Fibroblast of lung (primary cell): Measurements from ENCODE around the gene TOGARAM2. TPM values are rescaled to one million over a fixed set of nuclear protein-coding genes. Genes with fewer than 3 reads are reported as not detected.

Experiments used
- DNase-seq, 2 donors: peaks; one replicate each; pipeline versions ENCODE4 v3.0.0 to v3.0.0-alpha.2; 2010; ENCODE audit warnings: low read depth in 2 of 2
- H2AFZ ChIP-seq: 2 replicates; pipeline ENCODE4 v1.5.1; 2012; ENCODE audit warnings: low read length, control low read depth, inconsistent platforms
- H3K27ac ChIP-seq: 2 replicates; pipeline ENCODE4 v1.5.1; 2011; ENCODE audit warnings: low read length, control low read depth; ENCODE audit not compliant: insufficient read depth
- H3K27me3 ChIP-seq: 2 replicates; pipeline ENCODE4 v1.5.1; 2011; ENCODE audit warnings: mild to moderate bottlenecking, low read length; ENCODE audit not compliant: control insufficient read depth, insufficient read depth
- H3K36me3 ChIP-seq: 2 replicates; pipeline ENCODE4 v1.5.1; 2011; ENCODE audit warnings: low read length; ENCODE audit not compliant: control insufficient read depth, insufficient read depth
- H3K4me1 ChIP-seq: 2 replicates; pipeline ENCODE4 v1.5.1; 2011; ENCODE audit warnings: low read length; ENCODE audit not compliant: control insufficient read depth, insufficient read depth; ENCODE audit errors: extremely low read depth
- H3K4me2 ChIP-seq: 2 replicates; pipeline ENCODE4 v1.5.1; 2011; ENCODE audit warnings: low read length, control low read depth; ENCODE audit not compliant: insufficient read depth; ENCODE audit errors: extremely low read depth
- H3K4me3 ChIP-seq, 4 experiments: fragments of 200-600 bp in 1 of 4; sonication (generic) in 1 of 4; replicated peaks in 1 of 4; 2 replicates each; pipeline ENCODE4 v1.5.1; 2011 to 2016; ENCODE audit warnings: low read length in 4 of 4, low read depth in 3 of 4, mild to moderate bottlenecking in 3 of 4, control low read depth in 2 of 4, inconsistent platforms in 1 of 4, mixed read lengths in 1 of 4; ENCODE audit not compliant: insufficient read depth in 1 of 4; ENCODE audit errors: control extremely low read depth in 1 of 4
- H3K79me2 ChIP-seq: 2 replicates; pipeline ENCODE4 v1.5.1; 2012; ENCODE audit warnings: mild to moderate bottlenecking, low read length, inconsistent platforms; ENCODE audit not compliant: control insufficient read depth, insufficient read depth
- H3K9ac ChIP-seq: 2 replicates; pipeline ENCODE4 v1.5.1; 2011; ENCODE audit warnings: mild to moderate bottlenecking, low read length, control low read depth; ENCODE audit not compliant: insufficient read depth
- H3K9me3 ChIP-seq: 2 replicates; pipeline ENCODE4 v1.5.1; 2012; ENCODE audit warnings: low read depth, low read length; ENCODE audit not compliant: control insufficient read depth, insufficient read depth
- H4K20me1 ChIP-seq: 2 replicates; pipeline ENCODE4 v1.5.1; 2011; ENCODE audit warnings: low read length; ENCODE audit not compliant: control insufficient read depth, insufficient read depth; ENCODE audit errors: extremely low read depth
- EZH2 ChIP-seq: IDR thresholded peaks from 2 replicates; pipeline ENCODE4 v1.5.1; 2012; ENCODE audit warnings: low read length, control low read depth, mild to moderate bottlenecking; ENCODE audit errors: missing control alignments
- polyA plus RNA-seq, 2 donors: library from polyadenylated mRNA; depleted of rRNA in 1 of 2; stranded (reverse) in 1 of 2; unstranded in 1 of 2; fragments of >200 nt; gene quantifications; 2 replicates each; pipeline ENCODE4 v1.2.1, GENCODE V29; 2011 to 2012; ENCODE audit warnings: missing spikeins in 1 of 2
- total RNA-seq: library from RNA; depleted of rRNA; stranded (reverse); fragments of >200 nt; gene quantifications from 2 replicates; pipeline ENCODE4 v1.2.1, GENCODE V29; 2014
- TF ChIP-seq, protein P1 (sequence below), 2 donors: IDR thresholded peaks in 1 of 2; conservative IDR thresholded peaks in 1 of 2; 1 replicate in 1 of 2; 2 replicates in 1 of 2; pipeline ENCODE4 v1.5.1; 2011 to 2012; ENCODE audit warnings: low read length in 2 of 2, control low read depth in 1 of 2, inconsistent platforms in 1 of 2, low read depth in 1 of 2, mild to moderate bottlenecking in 1 of 2

Gene TOGARAM2
- total and polyA plus RNA-seq, 2 donors (not counting 1 experiment from before 2014, with no cell fraction given): 0.15 to 0.33 TPM

DNA sequence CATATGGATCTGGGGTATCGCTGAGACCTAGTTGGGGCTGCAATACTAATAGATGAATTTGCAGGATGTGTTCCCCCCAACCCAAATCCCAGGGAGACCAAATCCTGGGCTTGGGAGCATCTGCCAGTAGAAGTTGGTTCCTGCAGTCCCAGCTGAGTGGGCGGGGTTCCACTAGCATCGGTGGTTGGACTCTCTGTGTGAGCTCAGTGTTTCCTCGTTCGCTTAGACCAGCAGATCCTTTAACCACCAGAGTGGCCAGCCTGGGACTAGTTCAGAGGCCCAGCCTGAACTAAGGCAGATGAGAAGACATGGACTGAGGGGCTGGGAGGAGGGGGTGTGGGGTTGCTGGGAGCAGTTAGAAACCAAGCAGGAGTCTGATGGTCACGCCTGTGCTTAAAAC, 52.6 kb downstream of the TOGARAM2 start:
- Histone ChIP-seq H3K79me2 (no peaks in the 10 kb centered on the region), H3K27ac (no peak overlapping the region), H3K4me1 (no peaks in the 10 kb centered on the region), H3K9me3 (no peaks in the 10 kb centered on the region), H3K9ac (no peak overlapping the region), H3K27me3 (peaks cover 4% of the 10 kb centered on the region), H2AFZ (no peak overlapping the region), H3K4me3 (no peak overlapping the region), H4K20me1 (no peaks in the 10 kb centered on the region), H3K4me2 (no peak overlapping the region), H3K36me3 (no peaks in the 10 kb centered on the region)
- no peak for DNase-seq
- TF ChIP-seq EZH2: no peak
- TF ChIP-seq, protein P1, sequence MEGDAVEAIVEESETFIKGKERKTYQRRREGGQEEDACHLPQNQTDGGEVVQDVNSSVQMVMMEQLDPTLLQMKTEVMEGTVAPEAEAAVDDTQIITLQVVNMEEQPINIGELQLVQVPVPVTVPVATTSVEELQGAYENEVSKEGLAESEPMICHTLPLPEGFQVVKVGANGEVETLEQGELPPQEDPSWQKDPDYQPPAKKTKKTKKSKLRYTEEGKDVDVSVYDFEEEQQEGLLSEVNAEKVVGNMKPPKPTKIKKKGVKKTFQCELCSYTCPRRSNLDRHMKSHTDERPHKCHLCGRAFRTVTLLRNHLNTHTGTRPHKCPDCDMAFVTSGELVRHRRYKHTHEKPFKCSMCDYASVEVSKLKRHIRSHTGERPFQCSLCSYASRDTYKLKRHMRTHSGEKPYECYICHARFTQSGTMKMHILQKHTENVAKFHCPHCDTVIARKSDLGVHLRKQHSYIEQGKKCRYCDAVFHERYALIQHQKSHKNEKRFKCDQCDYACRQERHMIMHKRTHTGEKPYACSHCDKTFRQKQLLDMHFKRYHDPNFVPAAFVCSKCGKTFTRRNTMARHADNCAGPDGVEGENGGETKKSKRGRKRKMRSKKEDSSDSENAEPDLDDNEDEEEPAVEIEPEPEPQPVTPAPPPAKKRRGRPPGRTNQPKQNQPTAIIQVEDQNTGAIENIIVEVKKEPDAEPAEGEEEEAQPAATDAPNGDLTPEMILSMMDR (conservative IDR thresholded peaks at IDR 0.05 in 1 of 2, IDR thresholded peaks at IDR 0.05 in 1 of 2; ENCODE audit: low read depth in 1 of 2, low read length in 2 of 2): no peak

DNA sequence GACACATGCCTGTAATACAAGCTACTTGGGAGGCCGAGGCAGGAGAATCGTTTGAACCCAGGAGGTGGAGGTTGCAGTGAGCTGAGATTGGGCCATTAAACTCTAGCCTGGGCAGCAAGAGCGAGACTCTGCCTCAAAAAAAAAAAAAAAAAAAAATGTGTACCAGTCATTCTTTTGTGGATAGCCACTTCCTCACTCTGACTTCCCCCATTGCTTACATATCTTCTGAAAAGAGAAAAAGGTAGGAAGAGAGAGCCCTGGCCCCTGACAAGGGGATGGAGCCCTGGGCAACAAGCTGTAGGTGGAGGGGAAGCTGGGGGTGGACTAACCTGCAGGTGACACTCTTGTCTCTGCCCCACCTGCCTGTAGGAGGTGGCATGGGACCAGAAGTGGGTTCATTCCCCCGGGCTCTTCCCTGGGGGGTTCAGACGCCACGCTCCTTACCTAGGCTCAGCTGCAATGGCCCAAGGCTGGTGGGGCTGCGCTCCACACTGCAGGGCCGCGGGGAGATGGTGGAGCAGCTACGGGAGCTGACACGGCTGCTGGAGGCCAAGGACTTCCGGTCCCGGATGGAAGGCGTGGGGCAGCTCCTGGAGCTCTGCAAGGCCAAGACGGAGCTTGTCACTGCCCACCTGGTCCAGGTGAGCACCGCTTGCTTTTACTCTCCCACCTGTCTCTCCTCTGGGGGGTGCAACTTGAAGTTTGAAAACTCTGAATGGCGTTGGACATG, 54.1 kb downstream of the TOGARAM2 start:
- no peaks in the 10 kb centered on the region for H3K9me3 ChIP-seq
- H3K9ac ChIP-seq: no peak overlapping the region
- no peak overlapping the region for H2AFZ ChIP-seq
- H3K79me2 ChIP-seq: no peaks in the 10 kb centered on the region
- DNase-seq: no peak
- no peaks in the 10 kb centered on the region for H4K20me1 ChIP-seq
- no peak overlapping the region for H3K4me2 ChIP-seq
- no peaks in the 10 kb centered on the region for H3K36me3 ChIP-seq
- H3K4me1 ChIP-seq: no peaks in the 10 kb centered on the region
- no peak overlapping the region for H3K27ac ChIP-seq
- TF ChIP-seq, protein P1 (conservative IDR thresholded peaks at IDR 0.05 in 1 of 2, IDR thresholded peaks at IDR 0.05 in 1 of 2; ENCODE audit: low read depth in 1 of 2, low read length in 2 of 2): no peak
- TF ChIP-seq EZH2: no peak
- no peak overlapping the region for H3K4me3 ChIP-seq
- peaks cover 4% of the 10 kb centered on the region for H3K27me3 ChIP-seq

DNA sequence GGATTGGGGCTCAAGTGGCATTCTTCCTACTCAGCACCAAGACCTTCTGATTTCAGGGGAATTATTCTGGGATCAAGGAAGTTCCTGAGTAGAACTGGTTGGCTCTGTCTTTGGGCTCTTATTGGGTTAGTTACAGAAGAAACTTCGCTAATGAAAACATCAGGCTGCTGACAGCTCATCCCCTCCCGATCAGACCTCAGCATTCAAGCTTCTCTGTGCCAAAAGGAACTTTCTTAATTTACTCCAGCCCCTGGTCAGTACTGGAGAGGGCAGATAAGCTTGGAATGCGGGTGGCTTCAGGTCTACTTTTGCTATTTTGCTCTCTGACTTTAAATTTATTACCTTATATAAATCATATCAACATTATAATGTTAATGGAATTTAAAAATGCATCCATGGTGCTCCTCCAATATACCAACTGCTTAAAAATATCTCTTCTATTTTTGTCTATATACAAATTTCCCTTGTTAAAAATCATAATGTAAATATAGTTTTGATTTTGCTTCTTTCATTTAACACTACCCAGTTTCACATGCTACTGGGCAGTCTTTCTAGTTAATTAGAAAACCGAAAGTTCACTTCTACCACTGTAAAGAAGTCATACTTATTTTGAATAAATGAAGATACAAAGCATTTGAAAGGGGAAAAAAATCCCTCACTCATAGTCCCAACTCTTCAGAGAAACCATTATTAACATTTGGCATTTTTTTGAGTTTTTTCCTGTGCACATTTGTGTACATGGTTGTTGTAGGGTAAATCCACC, 58.8 kb downstream of the TOGARAM2 start:
- Histone ChIP-seq H3K36me3 (no peaks in the 10 kb centered on the region), H2AFZ (no peak overlapping the region), H3K27me3 (no peaks in the 10 kb centered on the region), H3K9me3 (no peaks in the 10 kb centered on the region), H3K4me1 (no peaks in the 10 kb centered on the region), H3K4me2 (no peak overlapping the region), H4K20me1 (no peaks in the 10 kb centered on the region), H3K27ac (no peak overlapping the region), H3K79me2 (no peaks in the 10 kb centered on the region), H3K4me3 (no peak overlapping the region), H3K9ac (no peak overlapping the region)
- no peak for TF ChIP-seq EZH2
- TF ChIP-seq, protein P1 (conservative IDR thresholded peaks at IDR 0.05 in 1 of 2, IDR thresholded peaks at IDR 0.05 in 1 of 2; ENCODE audit: low read depth in 1 of 2, low read length in 2 of 2): no peak
- no peak for DNase-seq
